Lung (tissue), 12 donors: ENCODE measurements around the gene TMEM51. TPM values are rescaled to one million over a fixed set of nuclear protein-coding genes. Genes with fewer than 3 reads are reported as not detected.

Source experiments
- ATAC-seq: fragments of 200-7000 bp; cut with Tn5 transposase; one replicate; pipeline ENCODE4 v1.9.1; 2020; ENCODE audit warnings: moderate number of reproducible peaks; ENCODE audit not compliant: insufficient read depth, low FRiP score
- DNase-seq, 3 donors: peaks; one replicate each; pipeline ENCODE4 v3.0.0-alpha.2; 2013 to 2017
- H3K27ac ChIP-seq, 2 donors: one replicate each; pipeline ENCODE4 v1.5.1; 2013; ENCODE audit warnings: mild to moderate bottlenecking in 2 of 2, moderate library complexity in 2 of 2, control low read depth in 1 of 2, inconsistent platforms in 1 of 2, low read depth in 1 of 2, low read length in 1 of 2
- H3K27me3 ChIP-seq, 3 donors: one replicate each; pipeline ENCODE4 v1.5.1; 2013; ENCODE audit warnings: low read length in 2 of 3; ENCODE audit not compliant: control insufficient read depth in 3 of 3, insufficient read depth in 3 of 3
- H3K36me3 ChIP-seq, 4 donors: one replicate each; pipeline ENCODE4 v1.5.1; 2013; ENCODE audit warnings: low read length in 4 of 4, mild to moderate bottlenecking in 1 of 4, moderate library complexity in 1 of 4; ENCODE audit not compliant: control insufficient read depth in 4 of 4, insufficient read depth in 4 of 4
- H3K4me1 ChIP-seq, 5 donors: one replicate each; pipeline ENCODE4 v1.5.1; 2013; ENCODE audit warnings: low read length in 5 of 5, mild to moderate bottlenecking in 2 of 5, moderate library complexity in 1 of 5; ENCODE audit not compliant: control insufficient read depth in 5 of 5, insufficient read depth in 5 of 5
- H3K4me3 ChIP-seq: one replicate; pipeline ENCODE4 v1.5.1; 2013; ENCODE audit warnings: mild to moderate bottlenecking, control low read depth, moderate library complexity
- H3K9ac ChIP-seq, 2 donors: one replicate each; pipeline ENCODE4 v1.5.1; 2013; ENCODE audit warnings: low read length in 2 of 2, control low read depth in 1 of 2; ENCODE audit not compliant: insufficient read depth in 1 of 2
- H3K9me3 ChIP-seq, 4 donors: one replicate each; pipeline ENCODE4 v1.5.1; 2013; ENCODE audit warnings: low read length in 3 of 4, mild to moderate bottlenecking in 1 of 4, moderate library complexity in 1 of 4; ENCODE audit not compliant: control insufficient read depth in 4 of 4, insufficient read depth in 3 of 4
- WGBS, 2 donors: extraction: QIAGEN DNeasy Blood & Tissue Kit; methylation state at CpG; one replicate each; pipeline ENCODE4 v1.1.7; 2013; 5-methylcytosine and 5-hydroxymethylcytosine counted together
- polyA plus RNA-seq, 2 donors: library from polyadenylated mRNA; stranded (reverse); fragments of 200-250 nt; gene quantifications; one replicate each; pipeline ENCODE4 v1.2.1, GENCODE V29; 2013
- total RNA-seq, 2 donors: library from RNA; depleted of rRNA in 1 of 2; stranded (reverse); fragments of >200 nt in 1 of 2; gene quantifications; one replicate each; pipeline ENCODE4 v1.2.1, GENCODE V29; 2014 to 2021
- TF ChIP-seq, protein P1 (sequence below): IDR thresholded peaks from 2 replicates; pipeline ENCODE4 v1.5.1; 2012; ENCODE audit warnings: mild to moderate bottlenecking; ENCODE audit errors: control extremely low read depth, extremely low read depth
- donor health status: control.
- donor health status: control.
- donor health status: Bipolar disorder and iron deficiency.
- donor health status: healthy.
- donor health status: DM: yes; HTN: yes; CAD: no.

TMEM51 gene
- total and polyA plus RNA-seq, 4 donors = 7.7 to 17.8 (median 12.2) TPM

DNA sequence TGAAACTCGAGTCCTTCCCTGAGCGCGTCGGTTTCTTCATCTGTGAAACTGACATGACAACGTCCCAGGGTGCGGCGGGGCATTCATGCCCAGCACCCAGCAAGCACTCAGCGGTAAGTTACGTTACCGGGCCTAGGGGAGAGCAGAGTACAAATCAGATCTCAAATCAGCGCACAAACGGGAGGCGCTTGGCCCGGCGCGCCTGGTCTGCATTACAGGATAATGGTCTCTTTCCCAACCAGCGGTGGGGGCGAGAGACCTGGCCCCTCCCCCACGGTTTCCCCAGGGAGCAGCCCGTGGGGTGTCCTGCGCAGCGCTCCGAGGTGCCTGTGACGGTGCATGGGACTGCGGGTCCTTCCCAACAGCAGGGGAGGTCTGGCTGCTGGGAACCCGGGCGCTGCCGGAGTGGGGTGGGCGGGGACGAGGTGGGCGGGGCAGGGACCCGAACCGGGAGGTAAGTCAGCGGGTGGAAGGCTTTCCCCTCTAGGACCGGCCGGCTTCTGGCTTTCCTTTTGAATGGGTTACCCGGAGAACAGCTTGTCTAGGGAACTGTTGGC, 1.0 kb downstream of the TMEM51 start:
- H3K4me1 ChIP-seq = peaks cover 0 to 55% (median 21%) of the 10 kb centered on the region in 5 donors
- H3K36me3 ChIP-seq = no peaks in the 10 kb centered on the region
- DNase-seq (peak in 2 of 3 donors; percentile 37 to 58), ATAC-seq (no peak)
- H3K9ac ChIP-seq = peak overlapping the region in 1 of 2 donors; percentile 36
- H3K4me3 ChIP-seq = peak overlapping the region; percentile 69
- 2 to 6% methylated on average over 37 of the region's 37 CpGs for WGBS, 2 donors
- H3K27me3 ChIP-seq = no peaks in the 10 kb centered on the region
- H3K27ac ChIP-seq = peak overlapping the region in 1 of 2 donors; percentile 91
- TF ChIP-seq, protein P1, sequence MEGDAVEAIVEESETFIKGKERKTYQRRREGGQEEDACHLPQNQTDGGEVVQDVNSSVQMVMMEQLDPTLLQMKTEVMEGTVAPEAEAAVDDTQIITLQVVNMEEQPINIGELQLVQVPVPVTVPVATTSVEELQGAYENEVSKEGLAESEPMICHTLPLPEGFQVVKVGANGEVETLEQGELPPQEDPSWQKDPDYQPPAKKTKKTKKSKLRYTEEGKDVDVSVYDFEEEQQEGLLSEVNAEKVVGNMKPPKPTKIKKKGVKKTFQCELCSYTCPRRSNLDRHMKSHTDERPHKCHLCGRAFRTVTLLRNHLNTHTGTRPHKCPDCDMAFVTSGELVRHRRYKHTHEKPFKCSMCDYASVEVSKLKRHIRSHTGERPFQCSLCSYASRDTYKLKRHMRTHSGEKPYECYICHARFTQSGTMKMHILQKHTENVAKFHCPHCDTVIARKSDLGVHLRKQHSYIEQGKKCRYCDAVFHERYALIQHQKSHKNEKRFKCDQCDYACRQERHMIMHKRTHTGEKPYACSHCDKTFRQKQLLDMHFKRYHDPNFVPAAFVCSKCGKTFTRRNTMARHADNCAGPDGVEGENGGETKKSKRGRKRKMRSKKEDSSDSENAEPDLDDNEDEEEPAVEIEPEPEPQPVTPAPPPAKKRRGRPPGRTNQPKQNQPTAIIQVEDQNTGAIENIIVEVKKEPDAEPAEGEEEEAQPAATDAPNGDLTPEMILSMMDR = no peak
- no peaks in the 10 kb centered on the region for H3K9me3 ChIP-seq

DNA sequence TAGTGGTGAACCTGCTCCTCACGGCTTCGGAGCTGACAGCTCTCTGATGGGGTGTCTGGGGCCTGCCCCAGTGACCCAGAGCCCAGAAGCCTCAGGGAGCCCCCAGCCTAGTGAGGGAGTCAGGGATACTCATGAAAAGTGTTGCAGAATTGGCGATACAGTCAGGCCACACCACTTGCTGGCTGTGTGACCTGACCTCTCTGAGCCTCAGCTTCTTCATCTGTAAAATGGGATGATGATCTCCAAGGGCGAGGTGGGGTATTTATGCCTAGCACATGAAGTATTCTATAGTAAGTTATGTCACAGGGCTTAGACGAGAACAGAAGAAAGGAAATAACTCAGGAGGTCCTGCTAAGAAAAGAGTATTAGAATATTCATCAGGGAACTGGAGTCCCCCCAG, 1.6 kb downstream of the TMEM51 start:
- Histone ChIP-seq H3K4me1 (peaks cover 0 to 55% (median 21%) of the 10 kb centered on the region in 5 donors), H3K4me3 (no peak overlapping the region), H3K27me3 (no peaks in the 10 kb centered on the region), H3K9ac (no peak overlapping the region), H3K27ac (peak overlapping the region in 1 of 2 donors; percentile 58), H3K9me3 (no peaks in the 10 kb centered on the region), H3K36me3 (no peaks in the 10 kb centered on the region)
- DNase-seq (peak in 1 of 3 donors; percentile 19), ATAC-seq (no peak)
- WGBS, 2 donors = 87 to 90% methylated on average over 5 of the region's 5 CpGs
- TF ChIP-seq, protein P1 = no peak

DNA sequence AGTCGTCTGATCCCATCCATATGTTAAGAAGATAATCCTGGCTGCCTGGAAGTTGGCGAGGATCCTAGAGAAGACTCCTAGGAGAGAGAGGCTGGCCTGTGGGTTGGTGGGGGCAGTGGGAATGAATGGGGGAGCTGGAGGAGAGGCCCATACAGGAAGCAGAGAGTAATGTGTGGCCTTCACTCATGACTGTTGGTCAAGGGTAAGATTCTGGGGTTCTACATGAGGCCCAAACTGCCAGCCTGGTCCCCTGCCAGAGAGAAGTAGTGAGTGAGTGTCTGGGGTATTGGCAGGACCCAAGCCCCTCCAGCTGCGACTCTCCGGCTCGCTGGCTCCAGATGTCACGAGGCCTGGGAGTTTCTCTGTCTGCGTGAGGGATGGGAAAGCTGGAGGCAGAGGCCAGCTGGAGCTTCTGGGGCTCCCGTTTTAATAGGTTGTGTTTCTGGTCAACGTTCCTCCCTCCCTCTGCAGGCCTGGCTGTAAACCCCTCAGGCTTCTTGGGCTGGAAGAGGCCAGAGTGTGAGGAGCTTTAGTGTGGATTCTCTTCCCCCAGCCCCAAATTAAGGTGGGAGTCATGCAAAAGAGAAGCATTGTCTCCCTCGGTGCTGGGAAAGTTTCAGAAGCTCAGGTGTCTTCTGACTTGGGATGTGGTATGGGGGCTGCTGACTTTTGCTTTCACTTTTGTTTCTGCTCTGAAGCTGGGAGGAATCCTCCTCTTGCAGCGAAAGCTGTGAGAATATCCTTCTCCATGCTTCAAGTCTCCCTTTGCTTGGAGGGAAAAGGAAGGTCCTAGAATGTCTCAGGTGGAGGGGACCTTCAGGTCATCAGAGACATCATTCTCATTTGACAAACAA, 2.6 kb downstream of the TMEM51 start:
- H3K4me3 ChIP-seq = no peak overlapping the region
- TF ChIP-seq, protein P1 = no peak
- DNase-seq = peak; percentile 77 to 85 (median 83)
- ATAC-seq = no peak
- peaks cover 0 to 55% (median 19%) of the 10 kb centered on the region in 5 donors for H3K4me1 ChIP-seq
- WGBS, 2 donors = 55 to 57% methylated on average over 11 of the region's 11 CpGs
- no peaks in the 10 kb centered on the region for H3K9me3 ChIP-seq
- peak overlapping the region in 1 of 2 donors; percentile 64 for H3K27ac ChIP-seq
- no peaks in the 10 kb centered on the region for H3K27me3 ChIP-seq
- no peak overlapping the region for H3K9ac ChIP-seq
- no peaks in the 10 kb centered on the region for H3K36me3 ChIP-seq
